ENCODE results near the gene SSMEM1. TPM values are rescaled to one million over a fixed set of nuclear protein-coding genes. Genes with fewer than 3 reads are reported as not detected.

SSMEM1 gene
- total and polyA plus RNA-seq, 9 of the 15 experiments (the other 6 are each of a cell fraction or from before 2014, with no cell fraction given): 0.10 to 0.28 (median 0.18) TPM; not detected in 4

- TF ChIP-seq ZNF133 (CRISPR knock-in tag; IDR thresholded peaks at IDR 0.05): no peak
- no peak for TF ChIP-seq ZFP1 (CRISPR knock-in tag; IDR thresholded peaks at IDR 0.05)
- TF ChIP-seq ZNF518B (CRISPR knock-in tag; IDR thresholded peaks at IDR 0.05): no peak
- peak; percentile 63; the same call in 1 of the 2 replicates for TF ChIP-seq SMARCE1 (IDR thresholded peaks at IDR 0.05)
- TF ChIP-seq ZNF398 (CRISPR knock-in tag; IDR thresholded peaks at IDR 0.05): no peak
- TF ChIP-seq TCF7L2 (IDR thresholded peaks at IDR 0.05; ENCODE audit: low read depth, low read length): no peak
- TF ChIP-seq LCOR (CRISPR knock-in tag; IDR thresholded peaks at IDR 0.05): no peak
- no peak for TF ChIP-seq SAFB2 (IDR thresholded peaks at IDR 0.05; ENCODE audit: borderline replicate concordance, low read depth, low read length, severe bottlenecking)
- TF ChIP-seq RHOXF2B (CRISPR knock-in tag; conservative IDR thresholded peaks at IDR 0.05): no peak
- TF ChIP-seq SRSF9 (IDR thresholded peaks at IDR 0.05; ENCODE audit: borderline replicate concordance, low read depth, low read length): no peak
- TF ChIP-seq, protein P1, sequence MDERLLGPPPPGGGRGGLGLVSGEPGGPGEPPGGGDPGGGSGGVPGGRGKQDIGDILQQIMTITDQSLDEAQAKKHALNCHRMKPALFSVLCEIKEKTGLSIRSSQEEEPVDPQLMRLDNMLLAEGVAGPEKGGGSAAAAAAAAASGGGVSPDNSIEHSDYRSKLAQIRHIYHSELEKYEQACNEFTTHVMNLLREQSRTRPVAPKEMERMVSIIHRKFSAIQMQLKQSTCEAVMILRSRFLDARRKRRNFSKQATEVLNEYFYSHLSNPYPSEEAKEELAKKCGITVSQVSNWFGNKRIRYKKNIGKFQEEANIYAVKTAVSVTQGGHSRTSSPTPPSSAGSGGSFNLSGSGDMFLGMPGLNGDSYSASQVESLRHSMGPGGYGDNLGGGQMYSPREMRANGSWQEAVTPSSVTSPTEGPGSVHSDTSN (CRISPR knock-in tag; IDR thresholded peaks at IDR 0.05; ENCODE audit: low read depth): no peak
- TF ChIP-seq, protein P1 (tag; conservative IDR thresholded peaks at IDR 0.05; ENCODE audit: low read depth): peak; percentile 86
- TF ChIP-seq PHF21A (IDR thresholded peaks at IDR 0.05; ENCODE audit: borderline replicate concordance, low read depth): 0 out of 2 replicates have a peak, but pooled peaks have one; percentile 20
- no peak for TF ChIP-seq NEUROD1 (IDR thresholded peaks at IDR 0.05; ENCODE audit: borderline replicate concordance, low read depth, low read length, partially characterized antibody)
- TF ChIP-seq SMARCA5 (IDR thresholded peaks at IDR 0.05): no peak
- no peak for TF ChIP-seq PCBP1 (IDR thresholded peaks at IDR 0.05; ENCODE audit: low read depth, low read length, poor library complexity, severe bottlenecking)
Observed at GRCh38 chr7:130228840-130229502, 21.3 kb downstream of the SSMEM1 start (continued).
